Smooth muscle cell (in vitro differentiated cells): ENCODE results near the gene QPCT. TPM values are rescaled to one million over a fixed set of nuclear protein-coding genes. Genes with fewer than 3 reads are reported as not detected.
"Not testable (repeated sequence)": the region's sequence is repeated elsewhere in the genome, so short reads cannot be mapped to it uniquely, and the experiment has no call there.

Source experiments
- DNase-seq: peaks from one replicate; lab custom pipeline; 2025; ENCODE audit not compliant: unreplicated experiment; lab: John Stamatoyannopoulos, UW
- H2AFZ ChIP-seq: fragments of 200-600 bp; sonication (generic); 2 replicates; pipeline ENCODE4 v1.6.0; 2016; ENCODE audit warnings: antibody characterized with exemption, low read depth, mild to moderate bottlenecking
- H3F3A ChIP-seq: fragments of 200-600 bp; sonication (generic); 2 replicates; pipeline ENCODE4 v1.6.0; 2017; ENCODE audit warnings: antibody characterized with exemption, low read depth
- H3K27ac ChIP-seq: fragments of 200-600 bp; sonication (generic); 2 replicates; pipeline ENCODE4 v1.5.1; 2016; ENCODE audit warnings: low read depth, mild to moderate bottlenecking
- H3K27me3 ChIP-seq: fragments of 200-600 bp; sonication (generic); 2 replicates; pipeline ENCODE4 v1.6.1; 2016; ENCODE audit warnings: low read depth, mild to moderate bottlenecking
- H3K36me3 ChIP-seq: fragments of 200-600 bp; sonication (generic); 2 replicates; pipeline ENCODE4 v1.5.1; 2016; ENCODE audit warnings: low read depth
- H3K4me1 ChIP-seq: fragments of 200-600 bp; sonication (generic); 2 replicates; pipeline ENCODE4 v1.5.1; 2016; ENCODE audit warnings: low read depth
- H3K4me2 ChIP-seq: fragments of 200-600 bp; sonication (generic); 2 replicates; pipeline ENCODE4 v1.6.0; 2016; ENCODE audit warnings: mild to moderate bottlenecking
- H3K4me3 ChIP-seq: fragments of 200-600 bp; sonication (generic); 2 replicates; pipeline ENCODE4 v1.5.1; 2016; ENCODE audit warnings: mild to moderate bottlenecking
- H3K79me2 ChIP-seq: fragments of 200-600 bp; sonication (generic); 2 replicates; pipeline ENCODE4 v1.6.0; 2016; ENCODE audit warnings: low read depth, mild to moderate bottlenecking
- H3K9ac ChIP-seq: fragments of 200-600 bp; sonication (generic); 2 replicates; pipeline ENCODE4 v1.6.0; 2016; ENCODE audit warnings: low read depth
- H3K9me3 ChIP-seq: fragments of 200-600 bp; sonication (generic); replicated peaks from 2 replicates; pipeline ENCODE4 v1.5.1; 2016; ENCODE audit warnings: low read depth
- H4K20me1 ChIP-seq: fragments of 200-600 bp; sonication (generic); 2 replicates; pipeline ENCODE4 v1.6.0; 2016; ENCODE audit warnings: low read depth
- WGBS: methylation state at CpG from one replicate; pipeline ENCODE4 v1.1.7; 2016; ENCODE audit warnings: low lambda C conversion rate; 5-methylcytosine and 5-hydroxymethylcytosine counted together
- polyA plus RNA-seq: library from polyadenylated mRNA; unstranded; fragments of >200 nt; fragmentation: Nextera tagmentation; extraction: Ambion mirVana; gene quantifications from 2 replicates; pipeline ENCODE4 v1.2.1, GENCODE V29; 2016
- total RNA-seq: library from RNA; depleted of rRNA; stranded (reverse); fragments of >200 nt; gene quantifications from 2 replicates; pipeline ENCODE4 v1.2.3, GENCODE V29; 2014
- TF ChIP-seq, protein P1 (sequence below): fragments of 200-600 bp; sonication (generic); IDR thresholded peaks from 2 replicates; pipeline ENCODE4 v1.5.1; 2017; ENCODE audit warnings: borderline replicate concordance, mild to moderate bottlenecking, antibody characterized with exemption; ENCODE audit not compliant: insufficient read depth, poor library complexity, severe bottlenecking

Gene QPCT
- total and polyA plus RNA-seq, 2 experiments from 2014 or later, result 0.58 to 2.0 TPM

DNA sequence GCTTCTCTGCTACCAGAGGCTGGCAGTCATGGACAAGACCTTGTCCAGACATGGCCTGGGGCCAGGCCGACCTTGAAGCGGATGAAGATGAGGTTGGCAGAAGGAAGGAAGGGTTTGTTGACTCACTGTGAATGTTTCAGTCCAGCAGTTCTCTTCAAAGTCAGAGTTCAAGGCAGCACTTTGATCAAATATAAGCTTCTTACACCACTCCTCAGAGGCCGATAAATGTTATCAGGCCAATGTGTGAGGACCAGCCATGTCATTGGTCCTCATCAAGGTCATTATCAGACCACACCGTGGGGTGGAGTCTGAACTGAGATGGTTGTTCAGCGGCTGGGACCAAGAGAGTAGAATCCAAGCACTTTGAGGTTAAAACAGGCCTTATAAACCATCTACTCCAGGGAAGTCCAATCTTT, 35.5 kb downstream of the QPCT start:
- Histone ChIP-seq H3K9me3 (no peaks in the 10 kb centered on the region), H3K9ac (no peak overlapping the region), H3K4me2 (no peak overlapping the region), H3K79me2 (no peaks in the 10 kb centered on the region), H3K4me1 (no peaks in the 10 kb centered on the region), H3K27me3 (no peaks in the 10 kb centered on the region), H3F3A (no peaks in the 10 kb centered on the region), H3K4me3 (no peak overlapping the region), H3K27ac (no peak overlapping the region), H2AFZ (no peak overlapping the region), H4K20me1 (no peaks in the 10 kb centered on the region), H3K36me3 (no peaks in the 10 kb centered on the region)
- TF ChIP-seq, protein P1, sequence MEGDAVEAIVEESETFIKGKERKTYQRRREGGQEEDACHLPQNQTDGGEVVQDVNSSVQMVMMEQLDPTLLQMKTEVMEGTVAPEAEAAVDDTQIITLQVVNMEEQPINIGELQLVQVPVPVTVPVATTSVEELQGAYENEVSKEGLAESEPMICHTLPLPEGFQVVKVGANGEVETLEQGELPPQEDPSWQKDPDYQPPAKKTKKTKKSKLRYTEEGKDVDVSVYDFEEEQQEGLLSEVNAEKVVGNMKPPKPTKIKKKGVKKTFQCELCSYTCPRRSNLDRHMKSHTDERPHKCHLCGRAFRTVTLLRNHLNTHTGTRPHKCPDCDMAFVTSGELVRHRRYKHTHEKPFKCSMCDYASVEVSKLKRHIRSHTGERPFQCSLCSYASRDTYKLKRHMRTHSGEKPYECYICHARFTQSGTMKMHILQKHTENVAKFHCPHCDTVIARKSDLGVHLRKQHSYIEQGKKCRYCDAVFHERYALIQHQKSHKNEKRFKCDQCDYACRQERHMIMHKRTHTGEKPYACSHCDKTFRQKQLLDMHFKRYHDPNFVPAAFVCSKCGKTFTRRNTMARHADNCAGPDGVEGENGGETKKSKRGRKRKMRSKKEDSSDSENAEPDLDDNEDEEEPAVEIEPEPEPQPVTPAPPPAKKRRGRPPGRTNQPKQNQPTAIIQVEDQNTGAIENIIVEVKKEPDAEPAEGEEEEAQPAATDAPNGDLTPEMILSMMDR, result no peak
- DNase-seq, result no peak
- 87% methylated on average over 5 of the region's 5 CpGs for WGBS

DNA sequence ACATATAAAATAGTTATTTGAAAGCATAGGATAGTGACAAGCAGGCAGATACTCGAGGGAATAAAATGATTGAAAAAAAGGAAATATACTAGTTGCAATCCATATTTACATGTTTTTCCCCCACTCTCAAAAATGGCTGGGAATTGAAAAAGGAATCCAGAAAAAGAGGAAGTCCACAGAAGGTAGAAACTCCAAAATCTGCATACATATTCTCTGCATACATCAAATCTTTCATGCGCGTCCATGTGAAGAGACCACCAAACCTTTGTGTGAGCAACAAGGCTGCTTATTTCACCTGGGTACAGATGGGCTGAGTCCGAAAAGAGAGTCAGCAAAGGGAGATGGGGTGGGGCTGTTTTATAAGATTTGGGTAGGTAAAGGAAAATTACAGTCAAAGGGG, 36.4 kb downstream of the QPCT start:
- H3F3A ChIP-seq, H3K27me3 ChIP-seq, H3K4me1 ChIP-seq, H4K20me1 ChIP-seq, H3K27ac ChIP-seq, H3K4me3 ChIP-seq, H3K9me3 ChIP-seq, H2AFZ ChIP-seq, H3K9ac ChIP-seq, H3K36me3 ChIP-seq, H3K4me2 ChIP-seq, DNase-seq, H3K79me2 ChIP-seq: not testable (repeated sequence)
- 91% methylated on average over 4 of the region's 4 CpGs for WGBS

DNA sequence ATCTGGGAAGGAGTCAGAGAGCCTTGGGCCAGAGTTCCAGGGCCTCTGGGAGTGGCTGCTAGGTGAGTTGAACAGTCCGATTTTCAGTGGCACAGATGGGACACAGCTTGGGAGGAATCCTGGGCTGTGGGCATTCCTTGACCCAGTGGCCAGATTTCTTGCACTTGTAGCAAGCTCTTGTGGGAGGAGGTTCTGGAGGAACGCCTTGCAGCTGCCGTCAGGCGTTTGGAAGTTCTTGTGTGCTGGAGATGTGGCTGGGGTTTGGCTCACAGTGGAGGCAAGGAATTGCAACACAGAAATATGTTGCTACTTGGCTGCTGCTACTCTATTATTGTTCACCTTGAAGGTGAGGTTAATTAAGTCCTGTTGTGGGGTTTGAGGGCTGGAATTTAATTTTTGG, 39.8 kb downstream of the QPCT start:
- H2AFZ ChIP-seq, H3K79me2 ChIP-seq, H3K27ac ChIP-seq, H3F3A ChIP-seq, H4K20me1 ChIP-seq, H3K4me1 ChIP-seq, H3K27me3 ChIP-seq, H3K9me3 ChIP-seq, H3K36me3 ChIP-seq, DNase-seq, H3K9ac ChIP-seq, H3K4me2 ChIP-seq, H3K4me3 ChIP-seq: not testable (repeated sequence)
- WGBS, result 84% methylated on average over 4 of the region's 4 CpGs

DNA sequence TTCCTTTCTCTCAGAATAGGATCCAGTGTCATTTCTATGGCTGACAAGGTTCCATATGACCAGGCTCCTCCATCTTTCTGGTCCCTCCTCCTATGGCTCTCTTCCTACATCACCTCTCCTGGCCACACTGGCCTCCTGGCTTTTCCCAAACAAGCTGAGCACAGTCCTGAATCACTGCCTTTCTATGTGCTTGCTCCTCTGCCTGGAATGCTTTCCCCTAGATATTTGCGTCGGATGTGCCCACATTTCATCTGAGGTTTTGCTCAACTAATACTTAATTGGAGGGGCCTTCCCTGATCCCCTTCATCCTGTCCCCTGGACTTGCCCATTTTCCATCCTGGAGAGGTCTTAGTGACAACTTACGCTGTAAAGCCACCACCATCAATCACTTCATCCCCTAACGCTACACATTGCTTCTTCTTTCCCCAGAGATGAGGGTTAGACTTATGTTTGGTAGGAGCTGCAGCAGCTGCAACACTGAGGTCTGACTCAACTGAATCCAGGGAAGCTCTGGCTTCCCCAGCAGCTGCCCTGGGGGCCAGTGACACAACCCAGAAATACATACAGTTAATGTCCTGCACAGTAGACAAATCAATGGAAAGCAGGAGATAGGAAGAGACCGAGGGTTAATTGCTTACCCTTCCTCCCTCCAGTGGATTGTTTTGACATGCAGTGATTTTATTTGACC, 42.9 kb downstream of the QPCT start:
- H3K36me3 ChIP-seq, result no peaks in the 10 kb centered on the region
- H4K20me1 ChIP-seq, result no peaks in the 10 kb centered on the region
- peak overlapping the region; percentile 65 for H3K4me2 ChIP-seq
- WGBS, result 19% methylated on average over 5 of the region's 5 CpGs
- peak overlapping the region; percentile 64 for H3K9ac ChIP-seq
- H3K27me3 ChIP-seq, result no peaks in the 10 kb centered on the region
- TF ChIP-seq, protein P1, result no peak
- no peaks in the 10 kb centered on the region for H3K9me3 ChIP-seq
- H2AFZ ChIP-seq, result peak overlapping the region; percentile 50
- DNase-seq, result no peak
- H3K27ac ChIP-seq, result peak overlapping the region; percentile 86
- no peak overlapping the region for H3K4me3 ChIP-seq
- H3K79me2 ChIP-seq, result no peaks in the 10 kb centered on the region
- no peaks in the 10 kb centered on the region for H3K4me1 ChIP-seq
- H3F3A ChIP-seq, result peaks cover 9% of the 10 kb centered on the region

DNA sequence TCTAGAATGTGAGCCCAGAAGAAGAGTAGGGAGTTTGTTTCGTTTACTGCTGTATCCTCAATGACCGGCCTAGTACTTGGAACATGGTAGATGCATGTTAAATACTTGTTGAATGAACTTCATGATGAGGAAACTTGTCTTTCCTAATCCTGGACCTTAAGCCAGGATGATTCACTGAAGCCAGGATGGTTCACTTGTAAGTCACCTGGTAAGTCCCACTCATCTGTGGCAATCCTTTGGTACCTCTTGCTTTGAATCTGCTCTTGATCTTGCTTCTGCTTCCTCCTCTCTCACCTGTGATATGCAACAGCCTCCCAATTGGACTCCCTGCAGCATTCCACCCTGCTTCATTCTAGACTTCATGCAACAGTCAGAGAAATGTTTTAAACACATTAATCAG, 43.6 kb downstream of the QPCT start:
- Histone ChIP-seq H3F3A (peaks cover 9% of the 10 kb centered on the region), H3K79me2 (no peaks in the 10 kb centered on the region), H3K9ac (peak overlapping the region; percentile 64), H3K4me3 (no peak overlapping the region), H3K27ac (peak overlapping the region; percentile 86), H3K4me2 (peak overlapping the region; percentile 65), H3K4me1 (no peaks in the 10 kb centered on the region), H3K27me3 (no peaks in the 10 kb centered on the region), H2AFZ (no peak overlapping the region), H3K36me3 (no peaks in the 10 kb centered on the region), H4K20me1 (no peaks in the 10 kb centered on the region), H3K9me3 (no peaks in the 10 kb centered on the region)
- no peak for DNase-seq
- TF ChIP-seq, protein P1, result no peak
- 66% methylated on average over 2 of the region's 2 CpGs for WGBS
